ENCODE data around the gene PRC1.
A peak's percentile ranks its signal among the peaks of the same experiment; 100 is the strongest.

Gene PRC1

GRCh38 chr15:90948506-90948905 is 45.8 kb downstream of the PRC1 start:
- TF ChIP-seq JUND (IDR thresholded peaks at IDR 0.05; ENCODE audit: low read depth) = no peak
- in situ Hi-C loops (cut with HindIII; ENCODE audit: low pct_unique_long_range_greater_than_20kb, low sequenced_read_pairs) = no loop called here

GRCh38 chr15:90947577-90948357 is 46.6 kb downstream of the PRC1 start:
- no peak for DNase-seq (ENCODE audit: low read depth in 1 of 2, low spot score in 1 of 2)
- in situ Hi-C loops (cut with HindIII; ENCODE audit: low pct_unique_long_range_greater_than_20kb, low sequenced_read_pairs) = no loop called here
- no peak for TF ChIP-seq JUND (IDR thresholded peaks at IDR 0.05; ENCODE audit: low read depth)

More at GRCh38 chr15:90948506-90948905, 45.8 kb downstream of the PRC1 start:
- no peak for DNase-seq (ENCODE audit: low read depth in 1 of 2, low spot score in 1 of 2)

GRCh38 chr15:90946941-90947576 is 47.3 kb downstream of the PRC1 start:
- no peak for TF ChIP-seq JUND (IDR thresholded peaks at IDR 0.05; ENCODE audit: low read depth)
- DNase-seq (ENCODE audit: low read depth in 1 of 2, low spot score in 1 of 2) = no peak
- in situ Hi-C loops (cut with HindIII; ENCODE audit: low pct_unique_long_range_greater_than_20kb, low sequenced_read_pairs) = no loop called here

- no peak for DNase-seq (ENCODE audit: low read depth in 1 of 2, low spot score in 1 of 2)
- TF ChIP-seq JUND (IDR thresholded peaks at IDR 0.05; ENCODE audit: low read depth) = no peak
- in situ Hi-C loops (cut with HindIII; ENCODE audit: low pct_unique_long_range_greater_than_20kb, low sequenced_read_pairs) = no loop called here
Observed at GRCh38 chr15:90946538-90946937, 47.8 kb downstream of the PRC1 start.

GRCh38 chr15:90945091-90945490 is 49.2 kb downstream of the PRC1 start:
- in situ Hi-C loops (cut with HindIII; ENCODE audit: low pct_unique_long_range_greater_than_20kb, low sequenced_read_pairs) = no loop called here
- no peak for DNase-seq (ENCODE audit: low read depth in 1 of 2, low spot score in 1 of 2)
- no peak for TF ChIP-seq JUND (IDR thresholded peaks at IDR 0.05; ENCODE audit: low read depth)

- TF ChIP-seq JUND (IDR thresholded peaks at IDR 0.05; ENCODE audit: low read depth) = no peak
- in situ Hi-C loops (cut with HindIII; ENCODE audit: low pct_unique_long_range_greater_than_20kb, low sequenced_read_pairs) = no loop called here
- DNase-seq (ENCODE audit: low read depth in 1 of 2, low spot score in 1 of 2) = no peak
Observed at GRCh38 chr15:90942354-90943120, 51.8 kb downstream of the PRC1 start.

GRCh38 chr15:90941038-90941437 is 53.3 kb downstream of the PRC1 start:
- in situ Hi-C loops (cut with HindIII; ENCODE audit: low pct_unique_long_range_greater_than_20kb, low sequenced_read_pairs) = no loop called here
- no peak for TF ChIP-seq JUND (IDR thresholded peaks at IDR 0.05; ENCODE audit: low read depth)
- DNase-seq (ENCODE audit: low read depth in 1 of 2, low spot score in 1 of 2) = no peak

- DNase-seq (ENCODE audit: low read depth in 1 of 2, low spot score in 1 of 2) = no peak
- TF ChIP-seq JUND (IDR thresholded peaks at IDR 0.05; ENCODE audit: low read depth) = no peak
- in situ Hi-C loops (cut with HindIII; ENCODE audit: low pct_unique_long_range_greater_than_20kb, low sequenced_read_pairs) = no loop called here
Observed at GRCh38 chr15:90939756-90940155, 54.6 kb downstream of the PRC1 start.

GRCh38 chr15:90938261-90938660 is 56.1 kb downstream of the PRC1 start:
- in situ Hi-C loops (cut with HindIII; ENCODE audit: low pct_unique_long_range_greater_than_20kb, low sequenced_read_pairs) = no loop called here
- TF ChIP-seq JUND (IDR thresholded peaks at IDR 0.05; ENCODE audit: low read depth) = no peak
- DNase-seq (ENCODE audit: low read depth in 1 of 2, low spot score in 1 of 2) = no peak

- no peak for DNase-seq (ENCODE audit: low read depth in 1 of 2, low spot score in 1 of 2)
- in situ Hi-C loops (cut with HindIII; ENCODE audit: low pct_unique_long_range_greater_than_20kb, low sequenced_read_pairs) = no loop called here
- TF ChIP-seq JUND (IDR thresholded peaks at IDR 0.05; ENCODE audit: low read depth) = no peak
Observed at GRCh38 chr15:90936823-90937222, 57.5 kb downstream of the PRC1 start.

- DNase-seq (ENCODE audit: low read depth in 1 of 2, low spot score in 1 of 2) = peak; percentile 89 to 95
- TF ChIP-seq JUND (IDR thresholded peaks at IDR 0.05; ENCODE audit: low read depth) = no peak
- in situ Hi-C loops (cut with HindIII; ENCODE audit: low pct_unique_long_range_greater_than_20kb, low sequenced_read_pairs) = no loop called here
Observed at GRCh38 chr15:90934949-90935751, 59.2 kb downstream of the PRC1 start, which contains the start of gene UNC45A. TSS of gene UNC45A (plus strand) at chr15:90935285. CDS start at chr15:90935325, 40 bp downstream.

Data from T47D (cell line).